B cell (primary cell): ENCODE measurements around the gene BTBD1. TPM values are rescaled to one million over a fixed set of nuclear protein-coding genes. Genes with fewer than 3 reads are reported as not detected.

ENCODE experiments used
- ATAC-seq: fragments of 200-7000 bp; cut with Tn5 transposase; one replicate; pipeline ENCODE4 v1.10.0; 2021; ENCODE audit warnings: low read depth, mild to moderate bottlenecking, moderate number of reproducible peaks, moderate library complexity
- CTCF ChIA-PET: fragments of 350-600 bp; sonication (Branson Sonifier 250); formaldehyde crosslinking; loops from one replicate; lab custom pipeline; 2021; ENCODE audit warnings: antibody characterized with exemption, inconsistent platforms; lab: Charles Lee
- POLR2A ChIA-PET: fragments of 350-600 bp; sonication (Branson Sonifier 250); formaldehyde crosslinking; loops from one replicate; lab custom pipeline; 2021; ENCODE audit warnings: antibody characterized with exemption; lab: Charles Lee
- DNase-seq: peaks from one replicate; pipeline ENCODE4 v3.0.0; 2013
- H2AFZ ChIP-seq: 2 replicates; pipeline ENCODE4 v1.6.1; 2012; ENCODE audit warnings: mild to moderate bottlenecking, low read depth, low read length; ENCODE audit not compliant: insufficient read depth, poor library complexity, severe bottlenecking
- H3K27ac ChIP-seq, 2 donors: 1 replicate in 1 of 2; 2 replicates in 1 of 2; pipeline ENCODE4 v1.5.1; 2012 to 2013; ENCODE audit warnings: low read length in 2 of 2, mild to moderate bottlenecking in 2 of 2, moderate library complexity in 1 of 2
- H3K27me3 ChIP-seq, 4 experiments: fragments of 200-600 bp in 1 of 4; sonication (generic) in 1 of 4; replicated peaks in 1 of 4; 1 replicate in 2 of 4; 2 replicates in 2 of 4; pipeline versions ENCODE4 v1.6.1 to v1.7.0; 2013 to 2016; ENCODE audit warnings: low read length in 3 of 4, mild to moderate bottlenecking in 2 of 4, mixed read lengths in 1 of 4, moderate library complexity in 1 of 4; ENCODE audit not compliant: insufficient read depth in 4 of 4, control insufficient read depth in 3 of 4; ENCODE audit errors: control extremely low read depth in 1 of 4
- H3K36me3 ChIP-seq, 2 experiments: replicated peaks in 1 of 2; 1 replicate in 1 of 2; 2 replicates in 1 of 2; pipeline versions ENCODE4 v1.6.1 to v1.7.1; 2013; ENCODE audit warnings: low read length in 1 of 2; ENCODE audit not compliant: insufficient read depth in 2 of 2, control insufficient read depth in 1 of 2; ENCODE audit errors: control extremely low read depth in 1 of 2, extremely low read depth in 1 of 2
- H3K4me1 ChIP-seq, 2 donors: fragments of 200-600 bp in 1 of 2; sonication (generic) in 1 of 2; 1 replicate in 1 of 2; 2 replicates in 1 of 2; pipeline versions ENCODE4 v1.5.1 to v1.6.1; 2013 to 2017; ENCODE audit warnings: low read length in 2 of 2; ENCODE audit not compliant: control insufficient read depth in 2 of 2, insufficient read depth in 2 of 2
- H3K4me2 ChIP-seq: replicated peaks from 2 replicates; pipeline ENCODE3; 2012; ENCODE audit warnings: mild to moderate bottlenecking, low read depth, low read length; ENCODE audit not compliant: poor library complexity, severe bottlenecking
- H3K4me3 ChIP-seq, 5 experiments: fragments of 200-600 bp in 1 of 5; sonication (generic) in 1 of 5; 1 replicate in 3 of 5; 2 replicates in 2 of 5; pipeline versions ENCODE4 v1.5.1 to v1.7.0; 2011 to 2016; ENCODE audit warnings: low read length in 4 of 5, mild to moderate bottlenecking in 4 of 5, low read depth in 2 of 5, control low read depth in 1 of 5, moderate library complexity in 1 of 5; ENCODE audit not compliant: insufficient read depth in 1 of 5; ENCODE audit errors: control extremely low read depth in 1 of 5, extremely low read depth in 1 of 5
- H3K79me2 ChIP-seq: fragments of 200-600 bp; sonication (generic); one replicate; pipeline ENCODE4 v1.6.0; 2016; ENCODE audit warnings: low read length; ENCODE audit not compliant: control insufficient read depth, insufficient read depth
- H3K9ac ChIP-seq: fragments of 200-600 bp; sonication (generic); 2 replicates; pipeline ENCODE4 v1.6.1; 2017; ENCODE audit warnings: mild to moderate bottlenecking, low read length, moderate library complexity
- H3K9me3 ChIP-seq, 3 donors: one replicate each; pipeline versions ENCODE4 v1.6.1 to v1.7.1; 2013; ENCODE audit warnings: low read length in 2 of 3; ENCODE audit not compliant: control insufficient read depth in 2 of 3, insufficient read depth in 1 of 3; ENCODE audit errors: control extremely low read depth in 1 of 3
- H4K20me1 ChIP-seq: 2 replicates; pipeline ENCODE4 v1.6.0; 2012; ENCODE audit warnings: mild to moderate bottlenecking, low read length; ENCODE audit not compliant: insufficient read depth, control insufficient read depth, poor library complexity, severe bottlenecking
- H3K27ac Mint-ChIP-seq: one replicate; pipeline ENCODE4 v1.8.0; 2021; ENCODE audit warnings: mixed read lengths
- H3K27me3 Mint-ChIP-seq: one replicate; pipeline ENCODE4 v1.8.0; 2021; ENCODE audit warnings: mixed read lengths
- H3K4me1 Mint-ChIP-seq: one replicate; pipeline ENCODE4 v1.8.0; 2021; ENCODE audit warnings: mixed read lengths
- H3K4me3 Mint-ChIP-seq: one replicate; pipeline ENCODE4 v1.8.0; 2021; ENCODE audit warnings: mixed read lengths
- H3K9me3 Mint-ChIP-seq: one replicate; pipeline ENCODE4 v1.8.0; 2022; ENCODE audit warnings: mixed read lengths; ENCODE audit not compliant: insufficient read depth
- CTCF ChIP-seq: fragments of 200-600 bp; IDR thresholded peaks from one replicate; pipeline ENCODE4 v1.8.0; 2022; ENCODE audit warnings: antibody characterized with exemption, mild to moderate bottlenecking
- EZH2 ChIP-seq: IDR thresholded peaks from 2 replicates; pipeline ENCODE4 v1.6.1; 2012; ENCODE audit warnings: borderline replicate concordance, low read depth, mild to moderate bottlenecking, moderate library complexity, low read length; ENCODE audit not compliant: insufficient read depth, poor library complexity, severe bottlenecking
- WGBS: methylation state at CpG from one replicate; pipeline ENCODE4 v1.1.5; 2013; ENCODE audit warnings: missing lambda C conversion rate; ENCODE audit not compliant: insufficient coverage; 5-methylcytosine and 5-hydroxymethylcytosine counted together
- intact Hi-C: fragments of 100-400 bp; cut with micrococcal nuclease; formaldehyde crosslinking; loops from one replicate; pipeline ENCODE4 v1.10.0; 2022
- polyA plus RNA-seq: library from polyadenylated mRNA; depleted of rRNA; stranded (reverse); fragments of >200 nt; gene quantifications from 2 replicates; pipeline ENCODE4 v1.2.3, GENCODE V29; 2012
- total RNA-seq, 2 donors: library from RNA; stranded (reverse); fragments of 120-200 nt in 1 of 2; gene quantifications; 1 replicate in 1 of 2; 2 replicates in 1 of 2; pipeline versions ENCODE4 v1.2.3 to v1.2.4, GENCODE V29; 2013 to 2022

Gene BTBD1
- total and polyA plus RNA-seq, 2 donors (not counting 1 experiment from before 2014, with no cell fraction given), result 20.7 to 47.5 TPM

GRCh38 chr15:83115831-83116565 is 48.9 kb upstream of the BTBD1 start:
- H3K27me3 Mint-ChIP-seq, result peaks cover 5% of the 10 kb centered on the region
- H3K27me3 ChIP-seq, result no peaks in the 10 kb centered on the region
- H3K4me3 Mint-ChIP-seq, result no peak overlapping the region
- H3K4me1 Mint-ChIP-seq, result no peaks in the 10 kb centered on the region
- no peak overlapping the region for H3K4me2 ChIP-seq
- no peak overlapping the region for H3K27ac ChIP-seq
- no peaks in the 10 kb centered on the region for H3K4me1 ChIP-seq
- no peaks in the 10 kb centered on the region for H4K20me1 ChIP-seq
- no peak overlapping the region for H3K27ac Mint-ChIP-seq
- ATAC-seq (no peak), DNase-seq (no peak)
- H3K9me3 ChIP-seq, result no peaks in the 10 kb centered on the region
- H3K9me3 Mint-ChIP-seq, result no peaks in the 10 kb centered on the region
- intact Hi-C loops, result no loop called here
- 69% methylated on average over 5 of the region's 11 CpGs for WGBS
- TF ChIP-seq CTCF, result no peak
- no peak for TF ChIP-seq EZH2
- H3K79me2 ChIP-seq, result no peaks in the 10 kb centered on the region
- no peak overlapping the region for H3K9ac ChIP-seq
- CTCF ChIA-PET, result no interaction called here
- POLR2A ChIA-PET, result no interaction called here
- H3K36me3 ChIP-seq, result no peaks in the 10 kb centered on the region
- H2AFZ ChIP-seq, result no peak overlapping the region
- no peak overlapping the region for H3K4me3 ChIP-seq

- no peak overlapping the region for H3K27ac ChIP-seq
- H2AFZ ChIP-seq, result no peak overlapping the region
- POLR2A ChIA-PET, result no interaction called here
- H3K4me2 ChIP-seq, result no peak overlapping the region
- H4K20me1 ChIP-seq, result no peaks in the 10 kb centered on the region
- H3K27me3 Mint-ChIP-seq, result peaks cover 5% of the 10 kb centered on the region
- no peaks in the 10 kb centered on the region for H3K27me3 ChIP-seq
- no peak overlapping the region for H3K9ac ChIP-seq
- DNase-seq (no peak), ATAC-seq (no peak)
- TF ChIP-seq CTCF (no peak), EZH2 (no peak)
- intact Hi-C loops, result no loop called here
- H3K4me1 Mint-ChIP-seq, result no peaks in the 10 kb centered on the region
- 89% methylated on average over 1 of the region's 3 CpGs for WGBS
- H3K4me3 Mint-ChIP-seq, result no peak overlapping the region
- no peak overlapping the region for H3K27ac Mint-ChIP-seq
- H3K4me3 ChIP-seq, result no peak overlapping the region
- no peaks in the 10 kb centered on the region for H3K79me2 ChIP-seq
- H3K36me3 ChIP-seq, result no peaks in the 10 kb centered on the region
- H3K9me3 Mint-ChIP-seq, result no peaks in the 10 kb centered on the region
- no peaks in the 10 kb centered on the region for H3K4me1 ChIP-seq
- CTCF ChIA-PET, result no interaction called here
- no peaks in the 10 kb centered on the region for H3K9me3 ChIP-seq
Measured at GRCh38 chr15:83115410-83115809, 48.4 kb upstream of the BTBD1 start.
